SU-DHL-6 (cell line): ENCODE data around the gene ARAP1.

Source experiments
- H2AFZ ChIP-seq: fragments of 200-600 bp; sonication (generic); 2 replicates; pipeline ENCODE4 v1.6.1; 2014; ENCODE audit warnings: low read depth, mild to moderate bottlenecking, moderate library complexity, mixed read lengths, antibody characterized with exemption, low read length; ENCODE audit not compliant: severe bottlenecking
- H3F3A ChIP-seq: fragments of 200-600 bp; shearing (Covaris generic); 2 replicates; pipeline ENCODE4 v1.6.0; 2016; ENCODE audit warnings: antibody characterized with exemption, mild to moderate bottlenecking; ENCODE audit not compliant: insufficient read depth
- H3K27ac ChIP-seq: fragments of 200-600 bp; sonication (generic); 2 replicates; pipeline ENCODE4 v1.5.1; 2016; ENCODE audit warnings: low read depth, mild to moderate bottlenecking, low read length, moderate library complexity, mixed read lengths
- H3K27me3 ChIP-seq: fragments of 200-600 bp; sonication (generic), shearing (Covaris generic); 2 replicates; pipeline ENCODE4 v1.6.0; 2014; ENCODE audit warnings: mild to moderate bottlenecking, low read length
- H3K36me3 ChIP-seq: fragments of 200-600 bp; sonication (generic); 2 replicates; pipeline ENCODE4 v1.6.1; 2014; ENCODE audit warnings: mild to moderate bottlenecking, low read length, mixed read lengths
- H3K4me2 ChIP-seq: fragments of 300-600, 200-600 bp; shearing (Covaris generic), sonication (generic); 2 replicates; pipeline ENCODE4 v1.6.0; 2014; ENCODE audit warnings: low read length, low read depth, mild to moderate bottlenecking; ENCODE audit not compliant: poor library complexity, severe bottlenecking
- H3K4me3 ChIP-seq: fragments of 200-600 bp; sonication (generic); 2 replicates; pipeline ENCODE4 v1.5.1; 2014; ENCODE audit warnings: antibody characterized with exemption, low read length, mild to moderate bottlenecking, mixed read lengths; ENCODE audit not compliant: insufficient read depth, poor library complexity, severe bottlenecking
- H3K79me2 ChIP-seq: fragments of 200-600 bp; sonication (generic); 2 replicates; pipeline ENCODE4 v1.6.1; 2014; ENCODE audit warnings: mild to moderate bottlenecking, low read length, moderate library complexity; ENCODE audit not compliant: insufficient read depth
- H3K9ac ChIP-seq: fragments of 200-600 bp; sonication (generic); 2 replicates; pipeline ENCODE4 v1.7.0; 2014; ENCODE audit warnings: mild to moderate bottlenecking, low read length
- H3K9me2 ChIP-seq: fragments of 200-600 bp; sonication (generic); replicated peaks from 2 replicates; pipeline ENCODE4 v1.6.1; 2014; ENCODE audit warnings: low read length; ENCODE audit not compliant: insufficient read depth
- H3K9me3 ChIP-seq: fragments of 200-600 bp; sonication (generic); 2 replicates; pipeline ENCODE4 v1.6.1; 2014; ENCODE audit warnings: low read length, mixed read lengths; ENCODE audit not compliant: insufficient read depth
- H4K20me1 ChIP-seq: fragments of 200-600 bp; sonication (generic); 2 replicates; pipeline ENCODE4 v1.6.1; 2014; ENCODE audit warnings: low read depth, mild to moderate bottlenecking, antibody characterized with exemption, low read length, moderate library complexity, mixed read lengths
- EZH2phosphoT487 ChIP-seq: fragments of 200-600 bp; sonication (generic), shearing (Covaris generic); conservative IDR thresholded peaks from 2 replicates; pipeline ENCODE4 v1.6.1; 2018; ENCODE audit warnings: mild to moderate bottlenecking, antibody characterized with exemption, low read length, moderate library complexity, mixed read lengths
- TF ChIP-seq, protein P1 (sequence below): fragments of 200-600 bp; sonication (generic); IDR thresholded peaks from one replicate; pipeline ENCODE4 v1.5.1; 2017; ENCODE audit warnings: antibody characterized with exemption, mild to moderate bottlenecking, low read length, moderate library complexity; ENCODE audit not compliant: insufficient read depth, poor library complexity, severe bottlenecking

ARAP1 gene

DNA sequence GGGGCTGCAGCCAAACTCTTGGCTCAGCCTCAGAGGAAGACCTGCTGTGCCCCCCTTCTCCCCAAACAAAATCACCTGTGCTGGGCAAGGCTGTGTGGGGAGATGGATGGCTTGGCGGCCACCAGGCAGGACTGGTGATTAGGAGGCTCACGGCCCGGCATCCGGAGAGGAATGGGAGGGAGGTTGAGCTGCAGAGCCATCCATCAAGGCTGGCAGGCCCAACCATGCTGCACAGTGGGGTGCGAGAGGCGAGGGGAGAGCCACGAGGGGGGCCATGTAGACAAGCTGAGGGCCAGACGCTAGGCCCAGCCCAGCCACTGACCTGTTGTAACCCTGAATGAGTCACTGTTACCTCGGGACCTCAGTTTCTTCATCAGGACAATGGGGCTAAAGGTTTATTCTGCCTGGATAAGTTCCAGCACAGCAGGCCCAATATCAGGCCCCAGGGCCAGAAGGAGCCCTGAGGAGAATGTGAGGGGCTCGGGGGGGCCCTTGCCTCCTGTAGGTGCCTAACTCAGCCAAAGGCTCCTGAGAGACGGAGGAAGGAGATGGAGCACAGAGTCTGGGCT, 96.2 kb downstream of the ARAP1 start:
- Histone ChIP-seq H3F3A (no peaks in the 10 kb centered on the region), H2AFZ (no peak overlapping the region), H3K9me3 (no peaks in the 10 kb centered on the region), H3K9me2 (no peaks in the 10 kb centered on the region), H3K27ac (no peak overlapping the region), H3K79me2 (no peaks in the 10 kb centered on the region), H3K4me2 (no peak overlapping the region), H3K4me3 (no peak overlapping the region), H3K9ac (no peak overlapping the region), H3K27me3 (no peaks in the 10 kb centered on the region), H3K36me3 (no peaks in the 10 kb centered on the region), H4K20me1 (no peaks in the 10 kb centered on the region)
- no peak for TF ChIP-seq EZH2phosphoT487
- TF ChIP-seq, protein P1, sequence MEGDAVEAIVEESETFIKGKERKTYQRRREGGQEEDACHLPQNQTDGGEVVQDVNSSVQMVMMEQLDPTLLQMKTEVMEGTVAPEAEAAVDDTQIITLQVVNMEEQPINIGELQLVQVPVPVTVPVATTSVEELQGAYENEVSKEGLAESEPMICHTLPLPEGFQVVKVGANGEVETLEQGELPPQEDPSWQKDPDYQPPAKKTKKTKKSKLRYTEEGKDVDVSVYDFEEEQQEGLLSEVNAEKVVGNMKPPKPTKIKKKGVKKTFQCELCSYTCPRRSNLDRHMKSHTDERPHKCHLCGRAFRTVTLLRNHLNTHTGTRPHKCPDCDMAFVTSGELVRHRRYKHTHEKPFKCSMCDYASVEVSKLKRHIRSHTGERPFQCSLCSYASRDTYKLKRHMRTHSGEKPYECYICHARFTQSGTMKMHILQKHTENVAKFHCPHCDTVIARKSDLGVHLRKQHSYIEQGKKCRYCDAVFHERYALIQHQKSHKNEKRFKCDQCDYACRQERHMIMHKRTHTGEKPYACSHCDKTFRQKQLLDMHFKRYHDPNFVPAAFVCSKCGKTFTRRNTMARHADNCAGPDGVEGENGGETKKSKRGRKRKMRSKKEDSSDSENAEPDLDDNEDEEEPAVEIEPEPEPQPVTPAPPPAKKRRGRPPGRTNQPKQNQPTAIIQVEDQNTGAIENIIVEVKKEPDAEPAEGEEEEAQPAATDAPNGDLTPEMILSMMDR = no peak

DNA sequence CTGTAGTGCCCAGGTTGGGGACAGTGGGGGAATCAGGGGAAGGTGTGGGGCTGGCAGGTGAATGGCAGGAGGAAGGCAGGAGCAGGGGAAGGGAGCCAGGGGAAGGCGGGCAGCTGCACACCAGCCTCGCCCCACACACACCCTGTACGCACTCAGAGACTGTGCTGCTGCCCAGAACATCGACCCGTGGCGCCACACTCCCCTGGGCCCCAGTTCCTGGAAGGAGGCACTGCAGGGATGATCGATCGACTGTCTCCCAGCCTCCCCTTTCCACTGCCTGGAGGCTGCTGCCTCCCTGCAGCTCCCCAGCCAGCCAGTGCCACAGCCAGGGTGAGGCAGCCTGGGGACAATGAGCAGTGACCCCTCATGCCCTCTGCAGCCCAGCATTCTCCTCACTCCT, 97.2 kb downstream of the ARAP1 start:
- H2AFZ ChIP-seq = no peak overlapping the region
- no peaks in the 10 kb centered on the region for H3K9me3 ChIP-seq
- no peak overlapping the region for H3K9ac ChIP-seq
- no peaks in the 10 kb centered on the region for H3K9me2 ChIP-seq
- no peak for TF ChIP-seq EZH2phosphoT487
- no peaks in the 10 kb centered on the region for H3F3A ChIP-seq
- no peaks in the 10 kb centered on the region for H3K79me2 ChIP-seq
- H3K36me3 ChIP-seq = no peaks in the 10 kb centered on the region
- no peaks in the 10 kb centered on the region for H4K20me1 ChIP-seq
- no peaks in the 10 kb centered on the region for H3K27me3 ChIP-seq
- no peak overlapping the region for H3K4me3 ChIP-seq
- no peak overlapping the region for H3K4me2 ChIP-seq
- H3K27ac ChIP-seq = no peak overlapping the region

DNA sequence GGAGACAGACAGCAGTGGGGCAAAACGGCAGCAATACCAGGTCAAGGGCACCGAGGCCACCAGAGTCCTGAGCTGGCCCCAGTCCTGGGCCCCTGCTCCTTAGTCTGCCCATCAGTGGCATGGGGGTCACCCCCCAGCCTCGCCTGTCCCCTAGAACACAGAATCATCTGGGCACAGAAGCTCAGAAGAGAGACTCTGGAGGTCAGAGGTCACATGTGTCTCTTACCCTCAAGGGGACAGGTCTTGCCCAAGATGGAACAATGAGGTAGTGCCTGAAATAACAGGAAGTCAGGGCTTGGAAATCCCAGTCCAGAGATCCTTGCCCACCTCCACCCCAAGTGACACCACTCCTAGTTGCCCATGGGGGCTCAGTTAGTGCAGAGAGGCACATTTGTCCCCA, 98.6 kb downstream of the ARAP1 start:
- Histone ChIP-seq H3F3A (no peaks in the 10 kb centered on the region), H3K4me2 (no peak overlapping the region), H2AFZ (no peak overlapping the region), H3K36me3 (no peaks in the 10 kb centered on the region), H3K9me2 (no peaks in the 10 kb centered on the region), H4K20me1 (no peaks in the 10 kb centered on the region), H3K27me3 (no peaks in the 10 kb centered on the region), H3K4me3 (no peak overlapping the region), H3K9me3 (no peaks in the 10 kb centered on the region), H3K79me2 (no peaks in the 10 kb centered on the region), H3K9ac (no peak overlapping the region), H3K27ac (no peak overlapping the region)
- TF ChIP-seq, protein P1 = no peak
- no peak for TF ChIP-seq EZH2phosphoT487

DNA sequence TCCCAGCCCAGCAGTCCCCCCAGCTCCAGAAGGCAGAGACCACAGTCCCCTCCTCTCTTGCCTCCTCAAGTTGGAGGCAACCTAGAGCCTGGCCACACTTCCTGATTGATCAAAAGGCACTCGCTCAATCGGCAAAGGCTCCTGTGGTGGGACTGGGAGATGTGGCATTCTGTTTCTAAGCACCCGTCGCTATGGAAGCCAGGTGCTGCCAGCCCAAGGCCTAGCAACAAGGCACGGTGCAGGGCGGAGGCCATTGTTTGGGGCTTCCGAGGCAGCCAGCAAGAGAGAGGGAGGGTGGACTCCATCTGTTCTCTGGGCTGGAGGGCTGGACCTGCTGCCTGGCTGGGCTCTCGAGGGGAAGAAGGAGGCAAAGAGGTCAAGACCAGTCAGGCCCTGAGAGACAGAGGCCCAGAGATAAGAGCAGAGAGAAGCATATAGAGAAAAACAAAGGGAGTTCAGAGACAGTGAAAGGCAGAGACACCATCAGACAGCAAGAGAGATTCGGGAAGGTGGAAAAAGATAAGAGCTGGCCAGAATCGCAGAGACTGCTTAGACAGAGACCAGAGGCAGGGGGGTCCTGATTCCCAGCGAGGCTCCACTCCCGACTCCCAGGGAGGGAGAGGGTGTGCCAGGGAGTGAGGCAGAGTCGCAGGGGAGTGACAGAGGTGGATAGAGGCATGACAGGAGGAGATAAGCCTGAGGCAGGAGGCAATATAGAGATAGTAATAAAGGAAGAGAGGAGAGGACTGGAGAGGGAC, 99.2 kb downstream of the ARAP1 start:
- Histone ChIP-seq H3K4me2 (no peak overlapping the region), H4K20me1 (no peaks in the 10 kb centered on the region), H3K27me3 (no peaks in the 10 kb centered on the region), H3K9ac (no peak overlapping the region), H3K9me3 (no peaks in the 10 kb centered on the region), H3K79me2 (no peaks in the 10 kb centered on the region), H2AFZ (no peak overlapping the region), H3K9me2 (no peaks in the 10 kb centered on the region), H3K36me3 (no peaks in the 10 kb centered on the region), H3F3A (no peaks in the 10 kb centered on the region), H3K27ac (no peak overlapping the region), H3K4me3 (no peak overlapping the region)
- no peak for TF ChIP-seq EZH2phosphoT487
- TF ChIP-seq, protein P1 = no peak
